Sigmoid colon (tissue), 4 donors: ENCODE results near the gene SSR3.

Experiments
- EP300 ChIP-seq, 4 donors: sonication (generic); formaldehyde crosslinking; IDR thresholded peaks; one replicate each; pipeline ENCODE4 v1.6.1; 2017; ENCODE audit warnings: antibody characterized with exemption in 4 of 4
- POLR2A ChIP-seq, 2 donors: fragments of 450-650 bp; IDR thresholded peaks; one replicate each; pipeline ENCODE4 v1.6.1; 2016; ENCODE audit warnings: antibody characterized with exemption in 2 of 2, mild to moderate bottlenecking in 2 of 2, moderate library complexity in 2 of 2
- POLR2AphosphoS5 ChIP-seq, 4 donors: sonication (generic); formaldehyde crosslinking; IDR thresholded peaks; one replicate each; pipeline ENCODE4 v1.6.1; 2017; ENCODE audit warnings: antibody characterized with exemption in 4 of 4
- TF ChIP-seq, protein P1 (sequence below), 4 experiments: fragments of 450-650 bp in 3 of 4; fragments of 200-600 bp in 1 of 4; IDR thresholded peaks; one replicate each; pipeline ENCODE4 v1.5.1; 2016 to 2019; ENCODE audit warnings: antibody characterized with exemption in 4 of 4, mild to moderate bottlenecking in 3 of 4, moderate library complexity in 2 of 4

DNA sequence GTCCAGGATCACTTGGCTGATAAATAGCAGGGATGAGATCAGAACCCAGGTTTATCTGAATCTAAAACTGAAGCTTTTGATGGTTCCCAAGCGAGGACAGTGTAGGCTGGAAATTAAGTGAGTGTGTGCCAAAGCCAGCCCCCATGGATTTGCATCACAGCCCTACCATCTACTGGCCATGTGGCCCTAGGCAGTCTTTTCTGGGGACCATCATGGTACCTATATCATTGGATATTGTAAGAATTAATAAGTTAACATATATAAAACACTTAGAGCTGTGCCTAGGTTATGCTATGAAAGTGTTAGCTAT is 32.8 kb upstream of the SSR3 start:
- TF ChIP-seq, protein P1, sequence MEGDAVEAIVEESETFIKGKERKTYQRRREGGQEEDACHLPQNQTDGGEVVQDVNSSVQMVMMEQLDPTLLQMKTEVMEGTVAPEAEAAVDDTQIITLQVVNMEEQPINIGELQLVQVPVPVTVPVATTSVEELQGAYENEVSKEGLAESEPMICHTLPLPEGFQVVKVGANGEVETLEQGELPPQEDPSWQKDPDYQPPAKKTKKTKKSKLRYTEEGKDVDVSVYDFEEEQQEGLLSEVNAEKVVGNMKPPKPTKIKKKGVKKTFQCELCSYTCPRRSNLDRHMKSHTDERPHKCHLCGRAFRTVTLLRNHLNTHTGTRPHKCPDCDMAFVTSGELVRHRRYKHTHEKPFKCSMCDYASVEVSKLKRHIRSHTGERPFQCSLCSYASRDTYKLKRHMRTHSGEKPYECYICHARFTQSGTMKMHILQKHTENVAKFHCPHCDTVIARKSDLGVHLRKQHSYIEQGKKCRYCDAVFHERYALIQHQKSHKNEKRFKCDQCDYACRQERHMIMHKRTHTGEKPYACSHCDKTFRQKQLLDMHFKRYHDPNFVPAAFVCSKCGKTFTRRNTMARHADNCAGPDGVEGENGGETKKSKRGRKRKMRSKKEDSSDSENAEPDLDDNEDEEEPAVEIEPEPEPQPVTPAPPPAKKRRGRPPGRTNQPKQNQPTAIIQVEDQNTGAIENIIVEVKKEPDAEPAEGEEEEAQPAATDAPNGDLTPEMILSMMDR (IDR thresholded peaks at IDR 0.05): no peak
- no peak for TF ChIP-seq POLR2AphosphoS5 (IDR thresholded peaks at IDR 0.05)
- no peak for TF ChIP-seq POLR2A (IDR thresholded peaks at IDR 0.05)
- no peak for TF ChIP-seq EP300 (IDR thresholded peaks at IDR 0.05)
